Measurements from ENCODE around the gene KLHL5. TPM values are rescaled to one million over a fixed set of nuclear protein-coding genes. Genes with fewer than 3 reads are reported as not detected.
A peak's percentile ranks its signal among the peaks of the same experiment; 100 is the strongest.

The KLHL5 gene
- total RNA-seq, 1 donor, result 50.9 TPM

GRCh38 chr4:39078829-39079228, 16.8 kb downstream of the KLHL5 start:
- TF ChIP-seq, protein P1, sequence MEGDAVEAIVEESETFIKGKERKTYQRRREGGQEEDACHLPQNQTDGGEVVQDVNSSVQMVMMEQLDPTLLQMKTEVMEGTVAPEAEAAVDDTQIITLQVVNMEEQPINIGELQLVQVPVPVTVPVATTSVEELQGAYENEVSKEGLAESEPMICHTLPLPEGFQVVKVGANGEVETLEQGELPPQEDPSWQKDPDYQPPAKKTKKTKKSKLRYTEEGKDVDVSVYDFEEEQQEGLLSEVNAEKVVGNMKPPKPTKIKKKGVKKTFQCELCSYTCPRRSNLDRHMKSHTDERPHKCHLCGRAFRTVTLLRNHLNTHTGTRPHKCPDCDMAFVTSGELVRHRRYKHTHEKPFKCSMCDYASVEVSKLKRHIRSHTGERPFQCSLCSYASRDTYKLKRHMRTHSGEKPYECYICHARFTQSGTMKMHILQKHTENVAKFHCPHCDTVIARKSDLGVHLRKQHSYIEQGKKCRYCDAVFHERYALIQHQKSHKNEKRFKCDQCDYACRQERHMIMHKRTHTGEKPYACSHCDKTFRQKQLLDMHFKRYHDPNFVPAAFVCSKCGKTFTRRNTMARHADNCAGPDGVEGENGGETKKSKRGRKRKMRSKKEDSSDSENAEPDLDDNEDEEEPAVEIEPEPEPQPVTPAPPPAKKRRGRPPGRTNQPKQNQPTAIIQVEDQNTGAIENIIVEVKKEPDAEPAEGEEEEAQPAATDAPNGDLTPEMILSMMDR (IDR thresholded peaks at IDR 0.05; ENCODE audit: insufficient read depth, low read length), result no peak
- no peak overlapping the region for H3K4me3 ChIP-seq (ENCODE audit: low read depth, low read length)
- no peak for DNase-seq (ENCODE audit: low read depth)

DNA sequence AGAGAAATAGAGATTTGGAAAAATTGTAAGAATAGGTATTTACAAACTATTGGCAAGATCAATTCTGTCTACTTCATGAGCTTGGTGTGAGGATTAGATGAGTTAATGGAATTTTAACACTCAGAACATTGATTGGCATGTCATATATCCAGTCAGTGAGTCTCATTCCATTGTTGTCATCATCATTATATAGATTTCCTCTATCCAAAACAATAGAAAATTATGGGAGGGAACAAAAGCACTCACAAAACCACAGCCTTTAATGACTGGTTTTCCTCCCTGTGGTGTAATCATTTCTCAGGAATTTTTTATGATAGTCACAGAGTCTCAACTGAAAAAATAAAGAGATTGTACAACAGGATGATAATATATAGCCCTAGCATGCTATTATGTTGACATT, 21.1 kb downstream of the KLHL5 start:
- DNase-seq (ENCODE audit: low read depth), result peak; percentile 50
- TF ChIP-seq, protein P1 (IDR thresholded peaks at IDR 0.05; ENCODE audit: insufficient read depth, low read length), result no peak
- no peak overlapping the region for H3K4me3 ChIP-seq (ENCODE audit: low read depth, low read length)

DNA sequence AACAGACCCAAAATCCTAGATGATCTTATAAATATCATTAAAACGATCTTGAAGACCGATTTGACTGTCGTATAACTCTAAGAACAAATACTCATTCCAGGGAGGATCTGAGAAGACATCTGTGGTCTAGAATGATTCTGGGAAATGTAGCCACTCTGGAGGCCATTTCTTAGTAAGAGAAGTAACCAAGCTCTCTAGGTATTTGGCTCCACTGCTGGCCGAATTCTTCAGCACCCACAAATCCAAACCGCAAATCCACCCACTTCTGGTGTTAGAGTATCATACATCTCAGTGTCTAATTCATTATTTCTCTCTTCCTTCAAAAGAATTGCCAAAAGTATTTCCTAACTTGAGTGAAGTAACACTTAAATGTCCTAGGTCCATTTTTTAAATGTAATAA, 23.9 kb downstream of the KLHL5 start:
- peak; percentile 56 for DNase-seq (ENCODE audit: low read depth)
- no peak overlapping the region for H3K4me3 ChIP-seq (ENCODE audit: low read depth, low read length)
- TF ChIP-seq, protein P1 (IDR thresholded peaks at IDR 0.05; ENCODE audit: insufficient read depth, low read length), result no peak

- DNase-seq (ENCODE audit: low read depth), result no peak
Observed at GRCh38 chr4:39096847-39097246, 34.8 kb downstream of the KLHL5 start.

GRCh38 chr4:39097290-39097689, 35.3 kb downstream of the KLHL5 start:
- no peak for DNase-seq (ENCODE audit: low read depth)
- H3K4me3 ChIP-seq (ENCODE audit: low read depth, low read length), result no peak overlapping the region
- TF ChIP-seq, protein P1 (IDR thresholded peaks at IDR 0.05; ENCODE audit: insufficient read depth, low read length), result no peak

More at GRCh38 chr4:39096847-39097246, 34.8 kb downstream of the KLHL5 start:
- no peak overlapping the region for H3K4me3 ChIP-seq (ENCODE audit: low read depth, low read length)
- TF ChIP-seq, protein P1 (IDR thresholded peaks at IDR 0.05; ENCODE audit: insufficient read depth, low read length), result no peak

DNA sequence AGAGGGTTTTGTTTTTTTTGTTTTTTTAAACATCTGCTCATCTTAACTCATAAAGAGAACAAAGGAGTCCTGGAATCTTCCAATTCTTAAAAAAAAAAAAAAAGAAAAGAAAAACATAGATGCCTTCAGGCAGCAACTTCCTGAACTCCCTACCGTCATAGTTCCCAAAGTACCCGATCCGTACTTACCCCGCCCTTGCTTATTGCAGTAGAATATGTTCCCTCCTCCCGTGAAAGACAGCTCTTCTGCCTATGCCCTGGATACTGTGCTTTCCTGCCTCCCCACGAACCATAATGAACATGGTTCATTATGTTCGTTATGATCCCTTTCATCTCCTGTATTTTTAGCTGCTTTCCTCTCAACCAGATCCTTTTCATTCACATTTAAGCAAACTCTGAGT, 40.3 kb downstream of the KLHL5 start:
- DNase-seq (ENCODE audit: low read depth), result no peak
- no peak overlapping the region for H3K4me3 ChIP-seq (ENCODE audit: low read depth, low read length)
- TF ChIP-seq, protein P1 (IDR thresholded peaks at IDR 0.05; ENCODE audit: insufficient read depth, low read length), result no peak

DNA sequence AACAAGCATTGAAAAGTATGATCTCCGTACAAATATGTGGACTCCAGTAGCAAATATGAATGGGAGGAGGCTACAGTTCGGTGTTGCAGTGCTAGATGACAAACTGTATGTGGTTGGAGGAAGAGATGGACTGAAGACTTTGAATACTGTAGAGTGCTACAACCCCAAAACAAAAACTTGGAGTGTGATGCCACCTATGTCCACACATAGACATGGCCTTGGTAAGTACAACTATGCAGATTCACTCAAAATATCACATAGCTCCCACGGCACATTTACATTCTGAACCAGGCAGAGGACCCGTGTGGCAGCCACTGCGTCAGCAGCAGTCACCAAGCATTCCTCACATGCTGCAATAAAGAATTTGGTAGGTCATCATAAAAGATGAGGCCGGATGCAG, 41.3 kb downstream of the KLHL5 start:
- no peak overlapping the region for H3K4me3 ChIP-seq (ENCODE audit: low read depth, low read length)
- DNase-seq (ENCODE audit: low read depth), result no peak
- TF ChIP-seq, protein P1 (IDR thresholded peaks at IDR 0.05; ENCODE audit: insufficient read depth, low read length), result no peak
